GM12878 (cell line): ENCODE results near the gene PRPF38A. TPM values are rescaled to one million over a fixed set of nuclear protein-coding genes. Genes with fewer than 3 reads are reported as not detected.

Source experiments
- ATAC-seq: fragments of 200-7000 bp; cut with Tn5 transposase; 3 replicates; pipeline ENCODE4 v1.9.1; 2020; ENCODE audit warnings: mild to moderate bottlenecking, moderate library complexity
- BruUV-seq: library from RNA; stranded (reverse); fragments of 400-500 nt; replicated peaks from 2 replicates; lab custom pipeline; 2021; lab: Mats Ljungman, UMichigan
- CTCF ChIA-PET: fragments of 300-600 bp; sonication (Branson Sonifier 250); formaldehyde crosslinking; extraction: SDS; loops from one replicate; lab custom pipeline; 2021; ENCODE audit warnings: inconsistent platforms; lab: Yijun Ruan, JAX
- POLR2A ChIA-PET: fragments of 350-600 bp; formaldehyde crosslinking; extraction: SDS; loops from one replicate; lab custom pipeline; 2021; ENCODE audit warnings: inconsistent platforms; lab: Charles Lee
- RAD21 ChIA-PET: fragments of 300-600 bp; sonication (Branson Sonifier 250); formaldehyde crosslinking; loops from one replicate; lab custom pipeline; 2023; ENCODE audit warnings: antibody characterized with exemption; ENCODE audit not compliant: unreplicated experiment; lab: Charles Lee
- SMC1A ChIA-PET: fragments of 300-600 bp; sonication (Branson Sonifier 250); formaldehyde crosslinking; loops from one replicate; lab custom pipeline; 2023; ENCODE audit not compliant: unreplicated experiment, uncharacterized antibody; lab: Charles Lee
- DNase-seq: peaks from one replicate; pipeline ENCODE4 v3.0.0-alpha.2; 2011; ENCODE audit warnings: low read depth, low spot score
- FAIRE-seq: peaks from 3 replicates; lab custom pipeline; 2011; peaks lifted over from hg19 to GRCh38; lab: Jason Lieb, UNC
- H2AFZ ChIP-seq: 2 replicates; pipeline ENCODE4 v1.6.0; 2011; ENCODE audit warnings: low read depth, low read length, control low read depth; ENCODE audit not compliant: control insufficient read depth
- H3K27ac ChIP-seq: 2 replicates; pipeline ENCODE4 v1.5.1; 2011; ENCODE audit warnings: control low read depth; ENCODE audit not compliant: control insufficient read depth, insufficient read depth
- H3K27me3 ChIP-seq, 2 experiments: replicated peaks in 1 of 2; 2 replicates each; pipeline versions ENCODE4 v1.6.0 to v1.6.1; 2011; ENCODE audit warnings: low read length in 1 of 2; ENCODE audit not compliant: control insufficient read depth in 2 of 2, insufficient read depth in 2 of 2
- H3K36me3 ChIP-seq, 2 experiments: 2 replicates each; pipeline ENCODE4 v1.5.1; 2011; ENCODE audit warnings: low read length in 1 of 2; ENCODE audit not compliant: control insufficient read depth in 2 of 2, insufficient read depth in 2 of 2
- H3K4me1 ChIP-seq: 2 replicates; pipeline ENCODE4 v1.6.1; 2011; ENCODE audit warnings: mild to moderate bottlenecking, low read length, moderate library complexity, mixed read lengths; ENCODE audit not compliant: control insufficient read depth, insufficient read depth
- H3K4me2 ChIP-seq: 2 replicates; pipeline ENCODE4 v1.6.0; 2011; ENCODE audit warnings: control low read depth; ENCODE audit not compliant: control insufficient read depth, insufficient read depth
- H3K4me3 ChIP-seq: fragments of 200-600 bp; sonication (generic); 2 replicates; pipeline ENCODE4 v1.5.1; 2016
- H3K79me2 ChIP-seq: 2 replicates; pipeline ENCODE4 v1.6.0; 2011; ENCODE audit warnings: low read length; ENCODE audit not compliant: control insufficient read depth, insufficient read depth
- H3K9ac ChIP-seq: 2 replicates; pipeline ENCODE4 v1.8.0; 2011; ENCODE audit warnings: low read length, control low read depth, mixed read lengths; ENCODE audit not compliant: control insufficient read depth, insufficient read depth
- H3K9me3 ChIP-seq: replicated peaks from 3 replicates; pipeline ENCODE4 v1.5.1; 2011; ENCODE audit warnings: mild to moderate bottlenecking, low read length; ENCODE audit not compliant: control insufficient read depth, insufficient read depth
- H4K20me1 ChIP-seq: 2 replicates; pipeline ENCODE4 v1.6.0; 2011; ENCODE audit not compliant: control insufficient read depth, insufficient read depth
- ZSCAN29 ChIP-seq: fragments of 450-650 bp; IDR thresholded peaks from 2 replicates; pipeline ENCODE4 v1.6.1; 2017; ENCODE audit warnings: mild to moderate bottlenecking, moderate library complexity
- WGBS: methylation state at CpG from one replicate; pipeline ENCODE4 v1.1.6; 2016; ENCODE audit warnings: low lambda C conversion rate; ENCODE audit not compliant: insufficient replicate concordance, insufficient coverage; ENCODE audit errors: missing lambda C conversion rate; 5-methylcytosine and 5-hydroxymethylcytosine counted together
- in situ Hi-C: fragments of 300-500 bp; cut with MboI; formaldehyde crosslinking; loops from 9 replicates; pipeline ENCODE4 v1.14.3; 2018; ENCODE audit warnings: mixed read lengths
- intact Hi-C: fragments of 100-400 bp; cut with micrococcal nuclease; formaldehyde crosslinking; loops from one replicate; pipeline ENCODE4 v1.14.2; 2022; ENCODE audit not compliant: unreplicated experiment
- polyA plus RNA-seq, 11 experiments: library from polyadenylated mRNA; depleted of rRNA in 4 of 11; unstranded in 6 of 11; stranded (reverse) in 5 of 11; fragments of >200 nt; fragmentation: Nextera tagmentation in 4 of 11; fragmentation: Illumina TruSeq in 1 of 11; extraction: Ambion mirVana in 4 of 11; extraction: Trizol in 1 of 11; gene quantifications; 1 replicate in 1 of 11; 2 replicates in 10 of 11; pipeline versions ENCODE4 v1.2.1 to v1.2.3, GENCODE V29; 2011 to 2016; ENCODE audit warnings: inconsistent platforms in 2 of 11, missing spikeins in 2 of 11, low read depth in 1 of 11
- total RNA-seq, 4 experiments: library from RNA; depleted of rRNA in 3 of 4; stranded (reverse); fragments of >200 nt in 3 of 4; fragmentation: Illumina TruSeq in 1 of 4; extraction: Trizol in 1 of 4; gene quantifications; 2 replicates each; pipeline versions ENCODE4 v1.2.1 to v1.2.3, GENCODE V29; 2013 to 2021
- TF ChIP-seq, protein P1 (sequence below): IDR thresholded peaks from 2 replicates; pipeline ENCODE4 v1.6.1; 2012; ENCODE audit warnings: low read depth, low read length, improper control_type of control experiment
- TF ChIP-seq, protein P2 (sequence below): fragments of 450-650 bp; IDR thresholded peaks from 2 replicates; pipeline ENCODE4 v1.6.1; 2017; ENCODE audit warnings: low read depth, mild to moderate bottlenecking, moderate library complexity

Gene PRPF38A
- total and polyA plus RNA-seq, 10 of the 15 experiments (the other 5 are each of a cell fraction or from before 2014, with no cell fraction given) = 31.6 to 117 (median 77.7) TPM

DNA sequence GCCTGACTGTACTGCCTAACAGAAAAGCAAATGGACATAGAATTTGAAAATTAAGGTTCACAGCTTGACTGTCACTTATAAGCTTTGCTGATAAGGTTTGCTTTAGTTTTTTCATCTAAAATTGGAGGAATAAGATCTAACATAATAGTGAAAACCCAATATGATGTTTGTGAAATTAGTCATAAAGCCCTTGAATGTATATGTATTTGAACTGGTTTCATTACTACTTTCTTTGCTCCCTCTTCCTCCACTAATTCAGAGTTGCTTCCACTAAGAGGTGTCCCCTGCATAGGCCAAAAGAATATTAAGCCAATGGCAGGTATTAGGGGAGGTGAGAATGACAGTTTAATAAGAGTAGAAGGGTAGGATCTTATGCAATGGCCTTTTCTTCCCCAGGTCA is 10.5 kb downstream of the PRPF38A start (continued):
- TF ChIP-seq ZSCAN29 = no peak
- TF ChIP-seq, protein P1, sequence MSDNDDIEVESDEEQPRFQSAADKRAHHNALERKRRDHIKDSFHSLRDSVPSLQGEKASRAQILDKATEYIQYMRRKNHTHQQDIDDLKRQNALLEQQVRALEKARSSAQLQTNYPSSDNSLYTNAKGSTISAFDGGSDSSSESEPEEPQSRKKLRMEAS = no peak
- TF ChIP-seq, all 136 proteins: peak for 0

DNA sequence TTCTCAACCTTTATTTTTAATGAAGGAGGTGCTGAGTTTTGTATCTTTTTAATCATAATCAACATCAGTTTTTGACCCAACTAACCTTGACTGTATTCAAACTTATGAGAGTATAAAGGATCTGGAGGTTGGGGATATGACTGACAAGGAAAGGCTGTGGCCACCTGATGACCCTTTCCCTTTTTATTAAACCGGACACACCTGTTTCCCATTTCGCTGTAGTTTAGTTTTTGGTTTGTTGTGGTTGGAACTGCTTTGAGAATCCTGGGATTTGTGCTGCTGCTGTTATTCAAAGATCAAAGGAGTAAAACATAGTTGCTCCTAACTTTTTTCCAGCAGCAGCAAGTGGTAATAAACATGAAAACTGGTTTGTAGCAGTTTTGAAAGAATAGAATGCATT is 12.4 kb downstream of the PRPF38A start:
- Histone ChIP-seq H3K9me3 (no peaks in the 10 kb centered on the region), H3K9ac (no peak overlapping the region), H4K20me1 (no peaks in the 10 kb centered on the region), H2AFZ (no peak overlapping the region), H3K79me2 (no peaks in the 10 kb centered on the region), H3K4me2 (no peak overlapping the region), H3K27ac (no peak overlapping the region), H3K27me3 (no peaks in the 10 kb centered on the region), H3K4me3 (no peak overlapping the region), H3K36me3 (peaks cover 4 to 42% of the 10 kb centered on the region in 2 experiments), H3K4me1 (no peaks in the 10 kb centered on the region)
- DNase-seq (no peak), FAIRE-seq (no peak), ATAC-seq (no peak)
- TF ChIP-seq, protein P2, sequence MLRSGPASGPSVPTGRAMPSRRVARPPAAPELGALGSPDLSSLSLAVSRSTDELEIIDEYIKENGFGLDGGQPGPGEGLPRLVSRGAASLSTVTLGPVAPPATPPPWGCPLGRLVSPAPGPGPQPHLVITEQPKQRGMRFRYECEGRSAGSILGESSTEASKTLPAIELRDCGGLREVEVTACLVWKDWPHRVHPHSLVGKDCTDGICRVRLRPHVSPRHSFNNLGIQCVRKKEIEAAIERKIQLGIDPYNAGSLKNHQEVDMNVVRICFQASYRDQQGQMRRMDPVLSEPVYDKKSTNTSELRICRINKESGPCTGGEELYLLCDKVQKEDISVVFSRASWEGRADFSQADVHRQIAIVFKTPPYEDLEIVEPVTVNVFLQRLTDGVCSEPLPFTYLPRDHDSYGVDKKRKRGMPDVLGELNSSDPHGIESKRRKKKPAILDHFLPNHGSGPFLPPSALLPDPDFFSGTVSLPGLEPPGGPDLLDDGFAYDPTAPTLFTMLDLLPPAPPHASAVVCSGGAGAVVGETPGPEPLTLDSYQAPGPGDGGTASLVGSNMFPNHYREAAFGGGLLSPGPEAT = no peak
- ChIA-PET RAD21 (no interaction called here), CTCF (no interaction called here), POLR2A (no interaction called here), SMC1A (interaction anchor here (1.0 to 1.4 kb wide), 2 partner anchors 12 to 87 kb away, joined by 3 read pairs; no protein-coding TSS in a partner anchor)
- BruUV-seq = TSS peak; percentile 48
- WGBS = 100% methylated on average over 2 of the region's 2 CpGs
- intact Hi-C loops (no loop called here), in situ Hi-C loops (no loop called here)
